ENCODE results near the gene C2orf81.

Gene C2orf81

GRCh38 chr2:74387346-74387745 is 34.1 kb downstream of the C2orf81 start:
- DNase-seq = no peak

- no peak for DNase-seq
These were observed 36.0 kb downstream of the C2orf81 start for GRCh38 chr2:74385396-74385795.

- DNase-seq = no peak
These were observed 37.4 kb downstream of the C2orf81 start for GRCh38 chr2:74384051-74384450.

GRCh38 chr2:74383254-74383653 is 38.2 kb downstream of the C2orf81 start:
- DNase-seq = no peak

GRCh38 chr2:74381751-74382150 is 39.7 kb downstream of the C2orf81 start:
- DNase-seq = no peak

GRCh38 chr2:74379851-74380789 is 41.3 kb downstream of the C2orf81 start, which contains the start of gene DCTN1:
TSS of gene DCTN1 (minus strand) at chr2:74380311. CDS start at chr2:74380037, 274 bp downstream.
- DNase-seq = peak; percentile 15

GRCh38 chr2:74378007-74378406 is 43.4 kb downstream of the C2orf81 start:
- no peak for DNase-seq

GRCh38 chr2:74375838-74376237 is 45.6 kb downstream of the C2orf81 start:
- no peak for DNase-seq

GRCh38 chr2:74374509-74375205 is 46.8 kb downstream of the C2orf81 start:
- DNase-seq = peak; percentile 92

- DNase-seq = no peak
These were observed 47.4 kb downstream of the C2orf81 start for GRCh38 chr2:74373985-74374384.

- DNase-seq = no peak
These were observed 48.2 kb downstream of the C2orf81 start for GRCh38 chr2:74373221-74373676.

GRCh38 chr2:74372674-74373073 is 48.7 kb downstream of the C2orf81 start:
- no peak for DNase-seq

GRCh38 chr2:74371421-74371820 is 50.0 kb downstream of the C2orf81 start:
- no peak for DNase-seq

- no peak for DNase-seq
These were observed 51.4 kb downstream of the C2orf81 start for GRCh38 chr2:74369976-74370375.

- no peak for DNase-seq
These were observed 52.9 kb downstream of the C2orf81 start for GRCh38 chr2:74368499-74368898.

- no peak for DNase-seq
These were observed 53.6 kb downstream of the C2orf81 start for GRCh38 chr2:74367789-74368188.

GRCh38 chr2:74366036-74366435 is 55.4 kb downstream of the C2orf81 start:
- no peak for DNase-seq

- no peak for DNase-seq
These were observed 56.6 kb downstream of the C2orf81 start for GRCh38 chr2:74364533-74365505.
